Measurements from ENCODE around the gene GABPA. TPM values are rescaled to one million over a fixed set of nuclear protein-coding genes. Genes with fewer than 3 reads are reported as not detected.

Gene GABPA
- total RNA-seq, 1 experiment from 2014 or later = 24.8 TPM

- TF ChIP-seq ATF6 (CRISPR knock-in tag; IDR thresholded peaks at IDR 0.05) = no peak
- TF ChIP-seq TCF7 (CRISPR knock-in tag; IDR thresholded peaks at IDR 0.05; ENCODE audit: low read depth) = no peak
- TF ChIP-seq IRF1 (CRISPR knock-in tag; IDR thresholded peaks at IDR 0.05) = no peak
- no peak for TF ChIP-seq JUN (CRISPR knock-in tag; IDR thresholded peaks at IDR 0.05)
Observed at GRCh38 chr21:25744854-25745253, 10.1 kb downstream of the GABPA start (continued).

GRCh38 chr21:25750085-25750484 is 15.3 kb downstream of the GABPA start:
- ChIA-PET POLR2A (no interaction called here), CTCF (no interaction called here)
- ATAC-seq (no peak), DNase-seq (ENCODE audit: low spot score) (no peak)
- Mint-ChIP-seq H3K27me3 (ENCODE audit: low read depth) (no peaks in the 10 kb centered on the region), H3K9me3 (no peaks in the 10 kb centered on the region), H3K4me1 (no peaks in the 10 kb centered on the region), H3K36me3 (peaks cover 24% of the 10 kb centered on the region), H3K27ac (peak overlapping the region; percentile 43; the same call in 1 of the 2 replicates), H3K4me3 (no peak overlapping the region)
- TF ChIP-seq FOXJ3 (CRISPR knock-in tag; IDR thresholded peaks at IDR 0.05; ENCODE audit: borderline replicate concordance) (no peak), GABPB1 (CRISPR knock-in tag; IDR thresholded peaks at IDR 0.05) (no peak), ZNF671 (CRISPR knock-in tag; IDR thresholded peaks at IDR 0.05) (no peak), AR (CRISPR knock-in tag; IDR thresholded peaks at IDR 0.05) (no peak)

GRCh38 chr21:25752416-25752815 is 17.6 kb downstream of the GABPA start:
- Mint-ChIP-seq H3K4me1 (no peaks in the 10 kb centered on the region), H3K27me3 (ENCODE audit: low read depth) (no peaks in the 10 kb centered on the region), H3K36me3 (peaks cover 32% of the 10 kb centered on the region), H3K27ac (no peak overlapping the region), H3K4me3 (no peak overlapping the region), H3K9me3 (no peaks in the 10 kb centered on the region)
- CTCF ChIA-PET = no interaction called here
- no peak for TF ChIP-seq ZNF425 (CRISPR knock-in tag; conservative IDR thresholded peaks at IDR 0.05)
- no peak for TF ChIP-seq ERG (CRISPR knock-in tag; IDR thresholded peaks at IDR 0.05)
- no peak for TF ChIP-seq TEAD4 (CRISPR knock-in tag; IDR thresholded peaks at IDR 0.05)
- TF ChIP-seq SMAD3 (CRISPR knock-in tag; IDR thresholded peaks at IDR 0.05; ENCODE audit: borderline replicate concordance) = no peak
- no peak for TF ChIP-seq STAT6 (CRISPR knock-in tag; conservative IDR thresholded peaks at IDR 0.05; ENCODE audit: low read depth)
- no peak for TF ChIP-seq OVOL2 (CRISPR knock-in tag; IDR thresholded peaks at IDR 0.05; ENCODE audit: borderline replicate concordance)
- TF ChIP-seq ZNF396 (CRISPR knock-in tag; IDR thresholded peaks at IDR 0.05; ENCODE audit: borderline replicate concordance) = no peak
- TF ChIP-seq SOX15 (CRISPR knock-in tag; IDR thresholded peaks at IDR 0.05) = no peak
- no peak for TF ChIP-seq ZBTB43 (CRISPR knock-in tag; IDR thresholded peaks at IDR 0.05)
- POLR2A ChIA-PET = no interaction called here
- no peak for ATAC-seq
- DNase-seq (ENCODE audit: low spot score) = no peak
